GM18498 (cell line): ENCODE measurements around the gene C2orf81.
"Not testable (repeated sequence)": the region's sequence is repeated elsewhere in the genome, so short reads cannot be mapped to it uniquely, and the experiment has no call there.

ENCODE experiments used
- ATAC-seq: cut with Tn5 transposase; IDR thresholded peaks from one replicate; pipeline ENCODE4 v1.9.1; 2021; ENCODE audit warnings: mild to moderate bottlenecking, moderate library complexity; ENCODE audit not compliant: unreplicated experiment

Gene C2orf81

GRCh38 chr2:74421221-74421870 lies at the start of gene C2orf81, which contains the start of gene WDR54:
Gene C2orf81, minus strand, starts transcription at chr2:74421619. Its CDS starts 59 bp downstream, at chr2:74421560.
Gene WDR54, plus strand, starts transcription at chr2:74421730. Its CDS starts 424 bp downstream, at chr2:74422154.
- peak; percentile 95 for ATAC-seq

GRCh38 chr2:74470742-74471141 lies 49.3 kb upstream of the C2orf81 start:
- not testable (repeated sequence) for ATAC-seq

GRCh38 chr2:74464406-74464805 lies 43.0 kb upstream of the C2orf81 start:
- no peak for ATAC-seq

- no peak for ATAC-seq
These were observed 41.3 kb upstream of the C2orf81 start for GRCh38 chr2:74462786-74463105.

- no peak for ATAC-seq
These were observed 40.8 kb upstream of the C2orf81 start for GRCh38 chr2:74462054-74462785.

- no peak for ATAC-seq
These were observed 40.0 kb upstream of the C2orf81 start for GRCh38 chr2:74461187-74462053.

GRCh38 chr2:74460187-74460586 lies 38.8 kb upstream of the C2orf81 start:
- ATAC-seq, result not testable (repeated sequence)

GRCh38 chr2:74459503-74460118 lies 38.2 kb upstream of the C2orf81 start:
- ATAC-seq, result not testable (repeated sequence)

GRCh38 chr2:74458938-74459363 lies 37.5 kb upstream of the C2orf81 start:
- ATAC-seq, result no peak

GRCh38 chr2:74458132-74458937 lies 36.9 kb upstream of the C2orf81 start, which contains the start of gene WBP1:
Gene WBP1, plus strand, starts transcription at chr2:74458438. Its CDS starts 165 bp downstream, at chr2:74458603.
- ATAC-seq, result peak; percentile 82

- ATAC-seq, result peak; percentile 40
These were observed 36.2 kb upstream of the C2orf81 start for GRCh38 chr2:74457549-74458131.

- ATAC-seq, result no peak
These were observed 35.7 kb upstream of the C2orf81 start for GRCh38 chr2:74457129-74457548.

GRCh38 chr2:74454654-74455511 lies 33.5 kb upstream of the C2orf81 start, which contains the start of gene INO80B:
Gene INO80B, plus strand, starts transcription at chr2:74455087. Its CDS starts 30 bp downstream, at chr2:74455117.
- peak; percentile 43 for ATAC-seq

- no peak for ATAC-seq
These were observed 29.3 kb upstream of the C2orf81 start for GRCh38 chr2:74450570-74451190.

- no peak for ATAC-seq
These were observed 27.4 kb upstream of the C2orf81 start for GRCh38 chr2:74448771-74449170.

GRCh38 chr2:74447230-74447999 lies 26.0 kb upstream of the C2orf81 start:
- no peak for ATAC-seq
